Gastrocnemius medialis (tissue), 4 donors: Measurements from ENCODE around the gene MUSTN1. TPM values are rescaled to one million over a fixed set of nuclear protein-coding genes. Genes with fewer than 3 reads are reported as not detected.
A peak's percentile ranks its signal among the peaks of the same experiment; 100 is the strongest.

Experiments used
- ATAC-seq, 2 donors: fragments of 150-250 bp; one replicate each; pipeline ENCODE4 v1.9.1; 2016
- DNase-seq, 2 donors: peaks; one replicate each; pipeline ENCODE4 v3.0.0-alpha.2; 2019
- H3K27ac ChIP-seq, 4 donors: fragments of 200-600 bp; sonication (generic); 1 replicate in 1 of 4; 2 replicates in 3 of 4; pipeline ENCODE4 v1.5.1; 2016 to 2018; ENCODE audit warnings: mild to moderate bottlenecking in 2 of 4, moderate library complexity in 1 of 4
- H3K27me3 ChIP-seq, 3 donors: fragments of 200-600 bp; sonication (generic) in 2 of 3; 1 replicate in 1 of 3; 2 replicates in 2 of 3; pipeline versions ENCODE4 v1.5.1 to v1.6.0; 2016 to 2019; ENCODE audit warnings: mild to moderate bottlenecking in 1 of 3, moderate library complexity in 1 of 3
- H3K36me3 ChIP-seq, 2 donors: fragments of 200-600 bp; sonication (generic) in 1 of 2; one replicate each; pipeline ENCODE4 v1.5.1; 2017 to 2018
- H3K4me1 ChIP-seq, 2 donors: fragments of 200-600 bp; sonication (generic) in 1 of 2; one replicate each; pipeline ENCODE4 v1.5.1; 2016 to 2017; ENCODE audit warnings: mild to moderate bottlenecking in 2 of 2
- H3K4me3 ChIP-seq, 4 donors: fragments of 200-600 bp; sonication (generic) in 3 of 4; 1 replicate in 1 of 4; 2 replicates in 3 of 4; pipeline ENCODE4 v1.5.1; 2016 to 2019; ENCODE audit warnings: mild to moderate bottlenecking in 2 of 4
- H3K9me3 ChIP-seq, 3 donors: fragments of 200-600 bp; sonication (generic) in 2 of 3; 1 replicate in 1 of 3; 2 replicates in 2 of 3; pipeline ENCODE4 v1.5.1; 2016 to 2019
- CTCF ChIP-seq, 5 experiments: fragments of 450-650 bp in 3 of 5; fragments of 200-600 bp in 2 of 5; sonication (generic) in 2 of 5; IDR thresholded peaks in 4 of 5; conservative IDR thresholded peaks in 1 of 5; 1 replicate in 4 of 5; 2 replicates in 1 of 5; pipeline ENCODE4 v1.5.1; 2016 to 2019; ENCODE audit warnings: antibody characterized with exemption in 5 of 5, mild to moderate bottlenecking in 3 of 5, moderate library complexity in 3 of 5
- POLR2A ChIP-seq, 2 donors: fragments of 450-650 bp; IDR thresholded peaks; one replicate each; pipeline ENCODE4 v1.6.1; 2017; ENCODE audit warnings: antibody characterized with exemption in 2 of 2, mild to moderate bottlenecking in 2 of 2, moderate library complexity in 2 of 2
- in situ Hi-C, 4 donors: fragments of 200-750 bp; cut with MboI; loops; one replicate each; pipeline versions ENCODE4 v1.15.0 to v1.8.0; 2017; ENCODE audit warnings: low sequenced_read_pairs in 4 of 4
- intact Hi-C: fragments of 100-400 bp; cut with DNase I; formaldehyde crosslinking; loops from one replicate; pipeline ENCODE4 v1.15.1; 2023; ENCODE audit warnings: low total_unique reads
- microRNA-seq, 2 donors: library from miRNA; unstranded; fragments of <30 nt; microRNA quantifications; one replicate each; pipeline ENCODE4, GENCODE V29; 2016; ENCODE audit warnings: borderline replicate concordance in 2 of 2
- total RNA-seq, 4 donors: library from RNA; depleted of rRNA; stranded (reverse); fragments of >200 nt; gene quantifications; one replicate each; pipeline versions ENCODE4 v1.1.0 to v1.2.3, GENCODE V29; 2016

MUSTN1 gene
- total RNA-seq, 4 donors from 2014 or later, result 218 to 2,149 (median 412) TPM

GRCh38 chr3:52784931-52785590 lies 49.8 kb downstream of the MUSTN1 start:
- no peak for ATAC-seq
- H3K4me1 ChIP-seq, result no peaks in the 10 kb centered on the region
- in situ Hi-C loops, result no loop called here
- no peaks in the 10 kb centered on the region for H3K27me3 ChIP-seq
- no peaks in the 10 kb centered on the region for H3K9me3 ChIP-seq
- no peaks in the 10 kb centered on the region for H3K36me3 ChIP-seq
- TF ChIP-seq CTCF (IDR thresholded peaks at IDR 0.05 in 4 of 5, conservative IDR thresholded peaks at IDR 0.05 in 1 of 5) (no peak), POLR2A (IDR thresholded peaks at IDR 0.05) (no peak)
- intact Hi-C loops, result no loop called here
- no peak overlapping the region for H3K4me3 ChIP-seq
- DNase-seq, result peak; percentile 1 to 6
- H3K27ac ChIP-seq, result no peak overlapping the region

GRCh38 chr3:52784021-52784621 lies 50.7 kb downstream of the MUSTN1 start:
- H3K9me3 ChIP-seq, result no peaks in the 10 kb centered on the region

GRCh38 chr3:52783211-52783555 lies 51.6 kb downstream of the MUSTN1 start:
- Histone ChIP-seq H3K4me3 (no peak overlapping the region), H3K9me3 (no peaks in the 10 kb centered on the region), H3K27ac (no peak overlapping the region), H3K36me3 (no peaks in the 10 kb centered on the region), H3K27me3 (no peaks in the 10 kb centered on the region), H3K4me1 (no peaks in the 10 kb centered on the region)
- ATAC-seq (no peak), DNase-seq (peak; percentile 1 to 8)
- in situ Hi-C loops, result no loop called here
- no peak for TF ChIP-seq POLR2A (IDR thresholded peaks at IDR 0.05)
- no peak for TF ChIP-seq CTCF (IDR thresholded peaks at IDR 0.05 in 4 of 5, conservative IDR thresholded peaks at IDR 0.05 in 1 of 5)
- intact Hi-C loops, result no loop called here

More at GRCh38 chr3:52784021-52784621, 50.7 kb downstream of the MUSTN1 start:
- Histone ChIP-seq H3K36me3 (no peaks in the 10 kb centered on the region), H3K27ac (no peak overlapping the region), H3K27me3 (no peaks in the 10 kb centered on the region), H3K4me1 (no peaks in the 10 kb centered on the region), H3K4me3 (no peak overlapping the region)
- intact Hi-C loops (no loop called here), in situ Hi-C loops (no loop called here)
- peak in 1 of 2 donors; percentile 6 for DNase-seq
- TF ChIP-seq POLR2A (IDR thresholded peaks at IDR 0.05) (no peak), CTCF (IDR thresholded peaks at IDR 0.05 in 4 of 5, conservative IDR thresholded peaks at IDR 0.05 in 1 of 5) (no peak)
- no peak for ATAC-seq

Small RNA genes lying within 50 kb of the gene (microRNA-seq; reads per million reads assigned to microRNA genes)
- gene MIR8064, result 0 reads per million in 2 donors

Other genes starting within 250 kb of the MUSTN1 start
- gene PBRM1, start 149.1 kb downstream of the MUSTN1 start, total RNA-seq, result 10 to 100 TPM; 22.9 to 45.2 (median 27.5) TPM
- gene GNL3, start 149.0 kb downstream of the MUSTN1 start, total RNA-seq, result 100 to 1,000 TPM in 1 of 4 donors, 10 to 100 TPM in 3; 67.6 to 108 (median 94.2) TPM
- gene GLT8D1, start 129.2 kb downstream of the MUSTN1 start, total RNA-seq, result 10 to 100 TPM; 15.6 to 39.6 (median 27.5) TPM
- gene SPCS1, start 128.9 kb downstream of the MUSTN1 start, total RNA-seq, result 100 to 1,000 TPM; 152 to 188 (median 162) TPM
- 10 to 100 TPM; 16.4 to 25.6 (median 22.4) TPM for gene NEK4, start 64.1 kb downstream of the MUSTN1 start, total RNA-seq
- gene ITIH1, start 57.4 kb downstream of the MUSTN1 start, total RNA-seq, result 1 to 10 TPM in 1 of 4 donors, under 1 TPM in 1, not detected in 2; 0.72 to 2.1 TPM
- gene ITIH3, start 40.2 kb downstream of the MUSTN1 start, total RNA-seq, result 1 to 10 TPM in 2 of 4 donors, under 1 TPM in 2; 0.66 to 3.1 (median 1.5) TPM
- 10 to 100 TPM in 3 of 4 donors, 1 to 10 TPM in 1; 3.5 to 20.4 (median 12.7) TPM for gene ITIH4, start 4.3 kb downstream of the MUSTN1 start, total RNA-seq
- gene STIMATE, start 62.5 kb upstream of the MUSTN1 start, total RNA-seq, result 10 to 100 TPM; 20.6 to 64.6 (median 27.8) TPM
- gene SFMBT1, start 211.1 kb upstream of the MUSTN1 start, total RNA-seq, result 10 to 100 TPM; 17.5 to 39.7 (median 29.8) TPM